ENCODE results near the gene MANSC4.

DNA sequence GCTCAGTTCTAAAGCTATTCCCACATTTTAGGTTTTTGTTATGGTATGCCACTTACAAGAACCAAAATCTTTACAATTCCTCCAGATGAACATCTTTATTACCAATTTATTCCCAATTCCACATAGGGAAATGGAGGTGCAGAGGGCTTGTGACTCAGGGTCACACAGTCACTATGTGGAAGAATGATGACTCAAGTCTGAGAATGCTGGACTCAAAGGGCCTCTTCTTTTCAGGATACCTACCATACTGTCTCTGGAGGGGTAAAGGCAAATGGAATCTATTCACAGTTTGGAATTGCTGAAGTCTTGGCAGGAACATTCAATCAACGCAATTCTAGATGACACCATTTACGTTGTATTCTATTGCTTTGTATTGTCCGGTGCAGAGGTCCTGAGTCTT lies 48.2 kb upstream of the MANSC4 start:
- TF ChIP-seq, protein P1, sequence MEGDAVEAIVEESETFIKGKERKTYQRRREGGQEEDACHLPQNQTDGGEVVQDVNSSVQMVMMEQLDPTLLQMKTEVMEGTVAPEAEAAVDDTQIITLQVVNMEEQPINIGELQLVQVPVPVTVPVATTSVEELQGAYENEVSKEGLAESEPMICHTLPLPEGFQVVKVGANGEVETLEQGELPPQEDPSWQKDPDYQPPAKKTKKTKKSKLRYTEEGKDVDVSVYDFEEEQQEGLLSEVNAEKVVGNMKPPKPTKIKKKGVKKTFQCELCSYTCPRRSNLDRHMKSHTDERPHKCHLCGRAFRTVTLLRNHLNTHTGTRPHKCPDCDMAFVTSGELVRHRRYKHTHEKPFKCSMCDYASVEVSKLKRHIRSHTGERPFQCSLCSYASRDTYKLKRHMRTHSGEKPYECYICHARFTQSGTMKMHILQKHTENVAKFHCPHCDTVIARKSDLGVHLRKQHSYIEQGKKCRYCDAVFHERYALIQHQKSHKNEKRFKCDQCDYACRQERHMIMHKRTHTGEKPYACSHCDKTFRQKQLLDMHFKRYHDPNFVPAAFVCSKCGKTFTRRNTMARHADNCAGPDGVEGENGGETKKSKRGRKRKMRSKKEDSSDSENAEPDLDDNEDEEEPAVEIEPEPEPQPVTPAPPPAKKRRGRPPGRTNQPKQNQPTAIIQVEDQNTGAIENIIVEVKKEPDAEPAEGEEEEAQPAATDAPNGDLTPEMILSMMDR (conservative IDR thresholded peaks at IDR 0.05; ENCODE audit: low read length) = no peak
- TF ChIP-seq EZH2phosphoT487 (IDR thresholded peaks at IDR 0.05; ENCODE audit: borderline replicate concordance, low read depth, low read length) = no peak

Measured in OCI-LY7 (cell line).